Upper lobe of left lung (tissue), 6 donors: Measurements from ENCODE around the gene SLAIN1. TPM values are rescaled to one million over a fixed set of nuclear protein-coding genes. Genes with fewer than 3 reads are reported as not detected.
A peak's percentile ranks its signal among the peaks of the same experiment; 100 is the strongest.

Source experiments
- ATAC-seq, 2 donors: fragments of 200-7000 bp; cut with Tn5 transposase; one replicate each; pipeline ENCODE4 v1.9.1; 2022; ENCODE audit warnings: mild to moderate bottlenecking in 2 of 2, moderate library complexity in 2 of 2; ENCODE audit not compliant: low FRiP score in 2 of 2
- DNase-seq, 2 donors: peaks; one replicate each; pipeline ENCODE4 v3.0.0-alpha.2; 2019 to 2020
- H3K27ac ChIP-seq, 4 donors: fragments of 200-600 bp; sonication (generic); one replicate each; pipeline ENCODE4 v1.5.1; 2016 to 2019
- H3K27me3 ChIP-seq, 4 donors: fragments of 200-600 bp; sonication (generic); one replicate each; pipeline ENCODE4 v1.5.1; 2017 to 2019
- H3K36me3 ChIP-seq, 4 donors: fragments of 200-600 bp; sonication (generic); one replicate each; pipeline ENCODE4 v1.5.1; 2016 to 2019
- H3K4me1 ChIP-seq, 4 donors: fragments of 200-600 bp; sonication (generic); one replicate each; pipeline ENCODE4 v1.5.1; 2018 to 2019
- H3K4me3 ChIP-seq, 4 donors: fragments of 200-600 bp; sonication (generic); one replicate each; pipeline ENCODE4 v1.5.1; 2017 to 2019; ENCODE audit warnings: mild to moderate bottlenecking in 2 of 4, moderate library complexity in 1 of 4
- H3K9me3 ChIP-seq, 4 donors: fragments of 200-600 bp; sonication (generic); one replicate each; pipeline ENCODE4 v1.5.1; 2018 to 2019
- CTCF ChIP-seq, 6 experiments: fragments of 450-650 bp in 4 of 6; fragments of 200-600 bp in 2 of 6; sonication (generic) in 2 of 6; IDR thresholded peaks; one replicate each; pipeline ENCODE4 v1.5.1; 2016 to 2019; ENCODE audit warnings: antibody characterized with exemption in 6 of 6
- EP300 ChIP-seq, 4 donors: sonication (generic); formaldehyde crosslinking; IDR thresholded peaks; one replicate each; pipeline ENCODE4 v1.5.1; 2017; ENCODE audit warnings: antibody characterized with exemption in 4 of 4, control low read depth in 2 of 4
- POLR2A ChIP-seq, 4 donors: fragments of 450-650 bp; IDR thresholded peaks; one replicate each; pipeline ENCODE4 v1.5.1; 2016 to 2017; ENCODE audit warnings: antibody characterized with exemption in 4 of 4, mild to moderate bottlenecking in 2 of 4
- POLR2AphosphoS5 ChIP-seq, 2 donors: sonication (generic); formaldehyde crosslinking; IDR thresholded peaks; one replicate each; pipeline ENCODE4 v1.5.1; 2017; ENCODE audit warnings: antibody characterized with exemption in 2 of 2
- WGBS, 2 donors: methylation state at CpG; one replicate each; pipeline ENCODE4 v1.1.5; 2017 to 2018; 5-methylcytosine and 5-hydroxymethylcytosine counted together
- total RNA-seq, 6 donors: library from RNA; depleted of rRNA in 4 of 6; stranded (reverse); fragments of >200 nt in 4 of 6; gene quantifications; one replicate each; pipeline versions ENCODE4 v1.1.0 to v1.2.1, GENCODE V29; 2016 to 2021
- donor health status: DM: no; HTN: no; CAD: no; lungs with moderate emphysema.
- donor health status: DM: no; HTN: yes; CAD: no; lungs with severe emphysema.

SLAIN1 gene
- total RNA-seq, 6 donors from 2014 or later = 10.6 to 35.6 (median 21.4) TPM

- ATAC-seq = no peak
- H3K9me3 ChIP-seq = no peaks in the 10 kb centered on the region
- H3K27me3 ChIP-seq = no peaks in the 10 kb centered on the region
- 34 to 46% methylated on average over 2 of the region's 2 CpGs for WGBS, 2 donors
- peaks cover 0 to 3% (median under 1%) of the 10 kb centered on the region in 4 donors for H3K36me3 ChIP-seq
- peaks cover 0 to 6% (median 0%) of the 10 kb centered on the region in 4 donors for H3K4me1 ChIP-seq
- no peak overlapping the region for H3K27ac ChIP-seq
- no peak overlapping the region for H3K4me3 ChIP-seq
- TF ChIP-seq CTCF (IDR thresholded peaks at IDR 0.05) = no peak
- TF ChIP-seq POLR2A (IDR thresholded peaks at IDR 0.05) = no peak
- TF ChIP-seq POLR2AphosphoS5 (IDR thresholded peaks at IDR 0.05) = no peak
- no peak for TF ChIP-seq EP300 (IDR thresholded peaks at IDR 0.05)
- DNase-seq = no peak
These were observed 51.9 kb downstream of the SLAIN1 start for GRCh38 chr13:77749344-77749880.

GRCh38 chr13:77751513-77752456 is 54.3 kb downstream of the SLAIN1 start:
- Histone ChIP-seq H3K36me3 (peaks cover 0 to 3% (median 0%) of the 10 kb centered on the region in 4 donors), H3K27ac (no peak overlapping the region), H3K9me3 (no peaks in the 10 kb centered on the region), H3K4me3 (no peak overlapping the region), H3K4me1 (peaks cover 0 to 6% (median 0%) of the 10 kb centered on the region in 4 donors), H3K27me3 (no peaks in the 10 kb centered on the region)
- peak in 1 of 2 donors; percentile 35 for DNase-seq
- ATAC-seq = peak; percentile 84 to 85
- TF ChIP-seq CTCF (IDR thresholded peaks at IDR 0.05) (peak; percentile 52 to 83 (median 76)), EP300 (IDR thresholded peaks at IDR 0.05) (no peak), POLR2A (IDR thresholded peaks at IDR 0.05) (no peak)
- 54 to 57% methylated on average over 5 of the region's 5 CpGs for WGBS, 2 donors

- WGBS, 2 donors = 79 to 84% methylated on average over 5 of the region's 5 CpGs
- TF ChIP-seq EP300 (IDR thresholded peaks at IDR 0.05) = no peak
- ATAC-seq = no peak
These were observed 55.1 kb downstream of the SLAIN1 start for GRCh38 chr13:77752512-77753069.

GRCh38 chr13:77760893-77761292 is 63.4 kb downstream of the SLAIN1 start:
- ATAC-seq (peak in 1 of 2 donors; percentile 35), DNase-seq (peak in 1 of 2 donors; percentile 44)
- H3K4me3 ChIP-seq = no peak overlapping the region
- H3K9me3 ChIP-seq = no peaks in the 10 kb centered on the region
- peaks cover 0 to 7% (median 0%) of the 10 kb centered on the region in 4 donors for H3K36me3 ChIP-seq
- H3K27ac ChIP-seq = peak overlapping the region in 1 of 4 donors; percentile 28
- 65 to 71% methylated on average over 7 to 8 of the region's 8 CpGs for WGBS, 2 donors
- TF ChIP-seq EP300 (IDR thresholded peaks at IDR 0.05) = no peak
- TF ChIP-seq POLR2A (IDR thresholded peaks at IDR 0.05) = no peak
- no peak for TF ChIP-seq CTCF (IDR thresholded peaks at IDR 0.05)
- no peak for TF ChIP-seq POLR2AphosphoS5 (IDR thresholded peaks at IDR 0.05)
- no peaks in the 10 kb centered on the region for H3K27me3 ChIP-seq
- peaks cover 0 to 4% (median 0%) of the 10 kb centered on the region in 4 donors for H3K4me1 ChIP-seq

More at GRCh38 chr13:77752512-77753069, 55.1 kb downstream of the SLAIN1 start:
- DNase-seq = no peak
- peaks cover 0 to 6% (median 0%) of the 10 kb centered on the region in 4 donors for H3K4me1 ChIP-seq
- peaks cover 0 to 3% (median 0%) of the 10 kb centered on the region in 4 donors for H3K36me3 ChIP-seq
- H3K27ac ChIP-seq = no peak overlapping the region
- H3K9me3 ChIP-seq = no peaks in the 10 kb centered on the region
- no peak overlapping the region for H3K4me3 ChIP-seq
- no peaks in the 10 kb centered on the region for H3K27me3 ChIP-seq

- 23 to 28% methylated on average over 5 of the region's 5 CpGs for WGBS, 2 donors
- peak in 1 of 2 donors; percentile 64 for ATAC-seq
- TF ChIP-seq POLR2AphosphoS5 (IDR thresholded peaks at IDR 0.05) (no peak), POLR2A (IDR thresholded peaks at IDR 0.05) (no peak), CTCF (IDR thresholded peaks at IDR 0.05) (no peak), EP300 (IDR thresholded peaks at IDR 0.05) (no peak)
These were observed 69.9 kb downstream of the SLAIN1 start for GRCh38 chr13:77767413-77767812.

More at GRCh38 chr13:77767413-77767812, 69.9 kb downstream of the SLAIN1 start:
- Histone ChIP-seq H3K9me3 (no peaks in the 10 kb centered on the region), H3K4me1 (peaks cover 0 to 10% (median 5%) of the 10 kb centered on the region in 4 donors), H3K36me3 (no peaks in the 10 kb centered on the region), H3K27me3 (no peaks in the 10 kb centered on the region), H3K4me3 (no peak overlapping the region), H3K27ac (no peak overlapping the region)
- DNase-seq = peak in 1 of 2 donors; percentile 39
